ENCODE measurements around the gene SEC23A. TPM values are rescaled to one million over a fixed set of nuclear protein-coding genes. Genes with fewer than 3 reads are reported as not detected.
"Not testable (repeated sequence)": the region's sequence is repeated elsewhere in the genome, so short reads cannot be mapped to it uniquely, and the experiment has no call there.

The SEC23A gene
- total RNA-seq, 2 donors from 2014 or later: 59.8 to 66.5 TPM

- Mint-ChIP-seq H3K36me3 (ENCODE audit: low read depth) (no peaks in the 10 kb centered on the region), H3K27me3 (no peaks in the 10 kb centered on the region), H3K27ac (no peak overlapping the region), H3K4me3 (no peak overlapping the region), H3K4me1 (no peaks in the 10 kb centered on the region)
- DNase-seq (no peak), ATAC-seq (peak; percentile 50)
- no peaks in the 10 kb centered on the region for H3K9me3 ChIP-seq (ENCODE audit: control insufficient read depth, low read length, poor library complexity, severe bottlenecking)
These were observed 87.6 kb downstream of the SEC23A start for GRCh38 chr14:39015360-39015961.

- no peak for DNase-seq
- Mint-ChIP-seq H3K4me3 (no peak overlapping the region), H3K27ac (no peak overlapping the region), H3K4me1 (no peaks in the 10 kb centered on the region), H3K27me3 (no peaks in the 10 kb centered on the region), H3K36me3 (ENCODE audit: low read depth) (no peaks in the 10 kb centered on the region)
- ATAC-seq: no peak
- H3K9me3 ChIP-seq (ENCODE audit: control insufficient read depth, low read length, poor library complexity, severe bottlenecking): no peaks in the 10 kb centered on the region
These were observed 88.6 kb downstream of the SEC23A start for GRCh38 chr14:39014460-39014859.

GRCh38 chr14:39008965-39009364 is 94.1 kb downstream of the SEC23A start:
- not testable (repeated sequence) for ATAC-seq; DNase-seq; H3K4me1 Mint-ChIP-seq; H3K36me3 Mint-ChIP-seq (ENCODE audit: low read depth); H3K4me3 Mint-ChIP-seq; H3K27me3 Mint-ChIP-seq; H3K27ac Mint-ChIP-seq; H3K9me3 ChIP-seq (ENCODE audit: control insufficient read depth, low read length, poor library complexity, severe bottlenecking)

GRCh38 chr14:39006721-39007410 is 96.2 kb downstream of the SEC23A start:
- no peak overlapping the region for H3K27ac Mint-ChIP-seq
- DNase-seq: no peak
- no peaks in the 10 kb centered on the region for H3K36me3 Mint-ChIP-seq (ENCODE audit: low read depth)
- H3K9me3 ChIP-seq (ENCODE audit: control insufficient read depth, low read length, poor library complexity, severe bottlenecking): no peaks in the 10 kb centered on the region
- peaks cover 2% of the 10 kb centered on the region for H3K4me1 Mint-ChIP-seq
- ATAC-seq: no peak
- no peak overlapping the region for H3K4me3 Mint-ChIP-seq
- H3K27me3 Mint-ChIP-seq: peaks cover 18% of the 10 kb centered on the region

GRCh38 chr14:39005044-39005880 is 97.8 kb downstream of the SEC23A start:
- Mint-ChIP-seq H3K27ac (no peak overlapping the region), H3K27me3 (peaks cover 18% of the 10 kb centered on the region), H3K36me3 (ENCODE audit: low read depth) (no peaks in the 10 kb centered on the region), H3K4me1 (peaks cover 2% of the 10 kb centered on the region), H3K4me3 (no peak overlapping the region)
- ATAC-seq (no peak), DNase-seq (no peak)
- H3K9me3 ChIP-seq (ENCODE audit: control insufficient read depth, low read length, poor library complexity, severe bottlenecking): no peaks in the 10 kb centered on the region

GRCh38 chr14:38999949-39000348 is 103.1 kb downstream of the SEC23A start:
- Mint-ChIP-seq H3K4me3 (no peak overlapping the region), H3K4me1 (no peaks in the 10 kb centered on the region), H3K27ac (no peak overlapping the region), H3K27me3 (peaks cover 24% of the 10 kb centered on the region), H3K36me3 (ENCODE audit: low read depth) (peaks cover 4% of the 10 kb centered on the region)
- no peak for DNase-seq
- ATAC-seq: no peak
- no peaks in the 10 kb centered on the region for H3K9me3 ChIP-seq (ENCODE audit: control insufficient read depth, low read length, poor library complexity, severe bottlenecking)

GRCh38 chr14:38994731-38995130 is 108.3 kb downstream of the SEC23A start:
- H3K9me3 ChIP-seq (ENCODE audit: control insufficient read depth, low read length, poor library complexity, severe bottlenecking): no peaks in the 10 kb centered on the region
- peaks cover 4% of the 10 kb centered on the region for H3K4me1 Mint-ChIP-seq
- no peak overlapping the region for H3K27ac Mint-ChIP-seq
- peaks cover 13% of the 10 kb centered on the region for H3K27me3 Mint-ChIP-seq
- ATAC-seq (no peak), DNase-seq (no peak)
- peaks cover 4% of the 10 kb centered on the region for H3K36me3 Mint-ChIP-seq (ENCODE audit: low read depth)
- no peak overlapping the region for H3K4me3 Mint-ChIP-seq

GRCh38 chr14:38993981-38994380 is 109.1 kb downstream of the SEC23A start:
- no peak for ATAC-seq
- no peak for DNase-seq
- Mint-ChIP-seq H3K27ac (no peak overlapping the region), H3K27me3 (peaks cover 13% of the 10 kb centered on the region), H3K36me3 (ENCODE audit: low read depth) (peaks cover 4% of the 10 kb centered on the region), H3K4me1 (peaks cover 10% of the 10 kb centered on the region), H3K4me3 (no peak overlapping the region)
- no peaks in the 10 kb centered on the region for H3K9me3 ChIP-seq (ENCODE audit: control insufficient read depth, low read length, poor library complexity, severe bottlenecking)

- no peak overlapping the region for H3K4me3 Mint-ChIP-seq
- ATAC-seq: no peak
- peaks cover 10% of the 10 kb centered on the region for H3K4me1 Mint-ChIP-seq
- H3K9me3 ChIP-seq (ENCODE audit: control insufficient read depth, low read length, poor library complexity, severe bottlenecking): no peaks in the 10 kb centered on the region
- no peak for DNase-seq
- H3K27me3 Mint-ChIP-seq: peaks cover 13% of the 10 kb centered on the region
- no peak overlapping the region for H3K27ac Mint-ChIP-seq
- peaks cover 4% of the 10 kb centered on the region for H3K36me3 Mint-ChIP-seq (ENCODE audit: low read depth)
These were observed 110.8 kb downstream of the SEC23A start for GRCh38 chr14:38992067-38992844.

GRCh38 chr14:38991299-38991698 is 111.7 kb downstream of the SEC23A start:
- ATAC-seq (no peak), DNase-seq (no peak)
- no peak overlapping the region for H3K27ac Mint-ChIP-seq
- peaks cover 13% of the 10 kb centered on the region for H3K27me3 Mint-ChIP-seq
- no peak overlapping the region for H3K4me3 Mint-ChIP-seq
- H3K36me3 Mint-ChIP-seq (ENCODE audit: low read depth): peaks cover 4% of the 10 kb centered on the region
- H3K4me1 Mint-ChIP-seq: peaks cover 10% of the 10 kb centered on the region
- H3K9me3 ChIP-seq (ENCODE audit: control insufficient read depth, low read length, poor library complexity, severe bottlenecking): no peaks in the 10 kb centered on the region

GRCh38 chr14:38989922-38990546 is 113.0 kb downstream of the SEC23A start:
- H3K27ac Mint-ChIP-seq: no peak overlapping the region
- no peak for DNase-seq

GRCh38 chr14:38987781-38988180 is 115.3 kb downstream of the SEC23A start:
- Mint-ChIP-seq H3K27ac (no peak overlapping the region), H3K27me3 (peaks cover 2% of the 10 kb centered on the region), H3K4me3 (no peak overlapping the region), H3K4me1 (peaks cover 10% of the 10 kb centered on the region), H3K36me3 (ENCODE audit: low read depth) (peaks cover 2% of the 10 kb centered on the region)
- no peaks in the 10 kb centered on the region for H3K9me3 ChIP-seq (ENCODE audit: control insufficient read depth, low read length, poor library complexity, severe bottlenecking)
- ATAC-seq (no peak), DNase-seq (no peak)

More at GRCh38 chr14:38989922-38990546, 113.0 kb downstream of the SEC23A start:
- no peaks in the 10 kb centered on the region for H3K9me3 ChIP-seq (ENCODE audit: control insufficient read depth, low read length, poor library complexity, severe bottlenecking)
- no peaks in the 10 kb centered on the region for H3K36me3 Mint-ChIP-seq (ENCODE audit: low read depth)
- peak overlapping the region; percentile 19 for H3K4me3 Mint-ChIP-seq
- ATAC-seq: no peak
- peaks cover 7% of the 10 kb centered on the region for H3K27me3 Mint-ChIP-seq
- peaks cover 10% of the 10 kb centered on the region for H3K4me1 Mint-ChIP-seq

All from T-helper 17 cell (primary cell).